VCaP (cell line): ENCODE measurements around the gene PTCD3.

Source experiments
- H3K27ac ChIP-seq: fragments of 450-650 bp; 2 replicates; pipeline ENCODE4 v1.5.1; 2017
- CTCF ChIP-seq: fragments of 450-650 bp; conservative IDR thresholded peaks from 2 replicates; pipeline ENCODE4 v1.5.1; 2017; ENCODE audit warnings: mild to moderate bottlenecking, moderate library complexity

PTCD3 gene

GRCh38 chr2:86175828-86176227 lies 69.8 kb downstream of the PTCD3 start:
- no peak overlapping the region for H3K27ac ChIP-seq
- no peak for TF ChIP-seq CTCF

- TF ChIP-seq CTCF = no peak
- H3K27ac ChIP-seq = no peak overlapping the region
Observed at GRCh38 chr2:86176597-86176996, 70.6 kb downstream of the PTCD3 start.

- H3K27ac ChIP-seq = peak overlapping the region; percentile 79
- no peak for TF ChIP-seq CTCF
Observed at GRCh38 chr2:86185517-86186212, 79.6 kb downstream of the PTCD3 start.

GRCh38 chr2:86186431-86186830 lies 80.4 kb downstream of the PTCD3 start:
- H3K27ac ChIP-seq = peak overlapping the region; percentile 79
- no peak for TF ChIP-seq CTCF

- TF ChIP-seq CTCF = no peak
- 0 out of 2 replicates have a peak overlapping the region, but pooled peaks have one; percentile 34 for H3K27ac ChIP-seq
Observed at GRCh38 chr2:86189782-86190416, 83.9 kb downstream of the PTCD3 start.
